HepG2 (cell line): ENCODE results near the gene BCL2. TPM values are rescaled to one million over a fixed set of nuclear protein-coding genes. Genes with fewer than 3 reads are reported as not detected.

Source experiments
- FOSL2 ChIP-seq: sonication (generic); formaldehyde crosslinking; IDR thresholded peaks from 2 replicates; pipeline ENCODE4 v1.4.0; 2020; ENCODE audit warnings: missing genetic modification reagents
- SAFB2 ChIP-seq: sonication (generic); formaldehyde crosslinking; IDR thresholded peaks from 2 replicates; pipeline ENCODE4 v1.5.1; 2020; ENCODE audit warnings: missing genetic modification reagents, low read depth, mild to moderate bottlenecking, borderline replicate concordance
- STAG1 ChIP-seq: sonication (generic); formaldehyde crosslinking; IDR thresholded peaks from 2 replicates; pipeline ENCODE4 v1.4.0; 2020; ENCODE audit warnings: missing genetic modification reagents
- YY1 ChIP-seq: IDR thresholded peaks from 2 replicates; pipeline ENCODE4 v1.6.1; 2011; ENCODE audit warnings: low read length, low read depth, moderate library complexity, mild to moderate bottlenecking; ENCODE audit not compliant: insufficient read depth, insufficient replicate concordance
- ZBTB38 ChIP-seq: sonication (generic); formaldehyde crosslinking; IDR thresholded peaks from 2 replicates; pipeline ENCODE4 v1.5.1; 2020; ENCODE audit warnings: mild to moderate bottlenecking, missing genetic modification reagents
- ZNF225 ChIP-seq: sonication (generic); formaldehyde crosslinking; IDR thresholded peaks from 2 replicates; pipeline ENCODE4 v1.4.0; 2020; ENCODE audit warnings: mild to moderate bottlenecking, missing genetic modification reagents
- ZNF326 ChIP-seq: sonication (generic); formaldehyde crosslinking; IDR thresholded peaks from 2 replicates; pipeline ENCODE4 v1.4.0; 2020; ENCODE audit warnings: missing genetic modification reagents, borderline replicate concordance
- polyA plus RNA-seq, 8 experiments: library from polyadenylated mRNA; depleted of rRNA in 3 of 8; stranded (reverse) in 7 of 8; unstranded in 1 of 8; fragments of >200 nt; fragmentation: Illumina TruSeq in 4 of 8; extraction: Trizol in 4 of 8; gene quantifications; 2 replicates each; pipeline versions ENCODE4 v1.2.1 to v1.2.3, GENCODE V29; 2011 to 2016; ENCODE audit warnings: low read depth in 4 of 8, missing spikeins in 1 of 8, mixed read lengths in 1 of 8; ENCODE audit not compliant: insufficient read depth in 1 of 8
- total RNA-seq, 5 experiments: library from RNA; depleted of rRNA; stranded (reverse); fragments of >200 nt; fragmentation: Illumina TruSeq; extraction: Trizol; gene quantifications; 2 replicates each; pipeline ENCODE4 v1.2.3, GENCODE V29; 2016; ENCODE audit warnings: low read depth in 1 of 5
- TF ChIP-seq, protein P1 (sequence below): sonication (generic); formaldehyde crosslinking; IDR thresholded peaks from 2 replicates; pipeline ENCODE4 v1.5.0; 2020; ENCODE audit warnings: mild to moderate bottlenecking, missing genetic modification reagents
- TF ChIP-seq, protein P2 (sequence below): sonication (generic); formaldehyde crosslinking; IDR thresholded peaks from 2 replicates; pipeline ENCODE4 v1.4.0; 2020; ENCODE audit warnings: low read depth, missing genetic modification reagents
- TF ChIP-seq, protein P3 (sequence below): sonication (generic); formaldehyde crosslinking; IDR thresholded peaks from 2 replicates; pipeline ENCODE4 v1.4.0; 2020; ENCODE audit warnings: missing genetic modification reagents, mild to moderate bottlenecking, borderline replicate concordance
- TF ChIP-seq, protein P4 (sequence below): sonication (generic); formaldehyde crosslinking; IDR thresholded peaks from 2 replicates; pipeline ENCODE4; 2020; ENCODE audit warnings: missing genetic modification reagents, mild to moderate bottlenecking, borderline replicate concordance

BCL2 gene
- total and polyA plus RNA-seq, 2 of the 13 experiments (the other 11 are each of a cell fraction or from before 2014, with no cell fraction given): 0.07 to 0.53 TPM

DNA sequence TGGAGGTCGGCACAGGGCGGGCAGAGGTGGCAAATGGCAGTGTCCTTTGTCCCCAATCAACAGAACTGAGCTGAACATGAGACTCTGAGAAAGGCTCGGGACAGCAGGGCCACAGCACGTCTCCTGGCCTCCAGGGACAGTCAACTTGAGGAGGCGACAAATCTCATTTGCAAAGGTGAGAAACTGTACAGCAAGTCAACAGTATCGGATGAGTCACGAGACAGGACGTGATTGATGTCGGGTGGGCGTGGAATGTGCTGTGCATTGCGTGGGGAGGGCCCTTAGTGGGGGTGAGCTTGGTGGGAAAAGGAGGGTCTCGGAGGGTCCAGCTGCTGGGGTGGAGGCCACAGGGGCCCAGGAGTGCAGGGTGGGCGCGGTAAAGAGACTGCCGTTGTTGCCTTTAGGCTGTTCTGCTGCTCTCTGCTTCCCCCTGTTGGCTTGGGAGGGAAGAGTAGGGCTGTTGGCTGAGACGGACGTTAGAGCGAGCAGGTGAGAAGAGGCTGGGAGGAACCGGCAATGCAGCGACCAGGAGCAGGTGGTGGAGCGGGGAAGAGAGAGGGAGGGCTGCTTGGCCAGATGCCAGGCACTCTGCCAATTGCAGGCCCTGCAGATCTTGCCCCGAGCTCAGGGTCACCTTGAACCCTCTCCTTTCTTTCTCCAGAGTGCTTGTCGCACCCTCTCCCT, 164.3 kb downstream of the BCL2 start (continued):
- TF ChIP-seq, protein P1, sequence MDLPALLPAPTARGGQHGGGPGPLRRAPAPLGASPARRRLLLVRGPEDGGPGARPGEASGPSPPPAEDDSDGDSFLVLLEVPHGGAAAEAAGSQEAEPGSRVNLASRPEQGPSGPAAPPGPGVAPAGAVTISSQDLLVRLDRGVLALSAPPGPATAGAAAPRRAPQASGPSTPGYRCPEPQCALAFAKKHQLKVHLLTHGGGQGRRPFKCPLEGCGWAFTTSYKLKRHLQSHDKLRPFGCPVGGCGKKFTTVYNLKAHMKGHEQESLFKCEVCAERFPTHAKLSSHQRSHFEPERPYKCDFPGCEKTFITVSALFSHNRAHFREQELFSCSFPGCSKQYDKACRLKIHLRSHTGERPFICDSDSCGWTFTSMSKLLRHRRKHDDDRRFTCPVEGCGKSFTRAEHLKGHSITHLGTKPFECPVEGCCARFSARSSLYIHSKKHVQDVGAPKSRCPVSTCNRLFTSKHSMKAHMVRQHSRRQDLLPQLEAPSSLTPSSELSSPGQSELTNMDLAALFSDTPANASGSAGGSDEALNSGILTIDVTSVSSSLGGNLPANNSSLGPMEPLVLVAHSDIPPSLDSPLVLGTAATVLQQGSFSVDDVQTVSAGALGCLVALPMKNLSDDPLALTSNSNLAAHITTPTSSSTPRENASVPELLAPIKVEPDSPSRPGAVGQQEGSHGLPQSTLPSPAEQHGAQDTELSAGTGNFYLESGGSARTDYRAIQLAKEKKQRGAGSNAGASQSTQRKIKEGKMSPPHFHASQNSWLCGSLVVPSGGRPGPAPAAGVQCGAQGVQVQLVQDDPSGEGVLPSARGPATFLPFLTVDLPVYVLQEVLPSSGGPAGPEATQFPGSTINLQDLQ (CRISPR knock-in tag): no peak
- TF ChIP-seq, protein P2, sequence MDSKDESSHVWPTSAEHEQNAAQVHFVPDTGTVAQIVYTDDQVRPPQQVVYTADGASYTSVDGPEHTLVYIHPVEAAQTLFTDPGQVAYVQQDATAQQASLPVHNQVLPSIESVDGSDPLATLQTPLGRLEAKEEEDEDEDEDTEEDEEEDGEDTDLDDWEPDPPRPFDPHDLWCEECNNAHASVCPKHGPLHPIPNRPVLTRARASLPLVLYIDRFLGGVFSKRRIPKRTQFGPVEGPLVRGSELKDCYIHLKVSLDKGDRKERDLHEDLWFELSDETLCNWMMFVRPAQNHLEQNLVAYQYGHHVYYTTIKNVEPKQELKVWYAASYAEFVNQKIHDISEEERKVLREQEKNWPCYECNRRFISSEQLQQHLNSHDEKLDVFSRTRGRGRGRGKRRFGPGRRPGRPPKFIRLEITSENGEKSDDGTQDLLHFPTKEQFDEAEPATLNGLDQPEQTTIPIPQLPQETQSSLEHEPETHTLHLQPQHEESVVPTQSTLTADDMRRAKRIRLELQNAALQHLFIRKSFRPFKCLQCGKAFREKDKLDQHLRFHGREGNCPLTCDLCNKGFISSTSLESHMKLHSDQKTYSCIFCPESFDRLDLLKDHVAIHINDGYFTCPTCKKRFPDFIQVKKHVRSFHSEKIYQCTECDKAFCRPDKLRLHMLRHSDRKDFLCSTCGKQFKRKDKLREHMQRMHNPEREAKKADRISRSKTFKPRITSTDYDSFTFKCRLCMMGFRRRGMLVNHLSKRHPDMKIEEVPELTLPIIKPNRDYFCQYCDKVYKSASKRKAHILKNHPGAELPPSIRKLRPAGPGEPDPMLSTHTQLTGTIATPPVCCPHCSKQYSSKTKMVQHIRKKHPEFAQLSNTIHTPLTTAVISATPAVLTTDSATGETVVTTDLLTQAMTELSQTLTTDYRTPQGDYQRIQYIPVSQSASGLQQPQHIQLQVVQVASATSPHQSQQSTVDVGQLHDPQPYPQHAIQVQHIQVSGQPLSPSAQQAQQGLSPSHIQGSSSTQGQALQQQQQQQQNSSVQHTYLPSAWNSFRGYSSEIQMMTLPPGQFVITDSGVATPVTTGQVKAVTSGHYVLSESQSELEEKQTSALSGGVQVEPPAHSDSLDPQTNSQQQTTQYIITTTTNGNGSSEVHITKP (CRISPR knock-in tag): no peak
- TF ChIP-seq FOSL2 (CRISPR knock-in tag) (peak; percentile 34; the same call in 1 of the 2 replicates), YY1 (no peak), ZNF326 (CRISPR knock-in tag) (no peak), ZBTB38 (CRISPR knock-in tag) (0 out of 2 replicates have a peak, but pooled peaks have one; percentile 28), ZNF225 (no peak), STAG1 (peak; percentile 61), SAFB2 (no peak)
- TF ChIP-seq, protein P3, sequence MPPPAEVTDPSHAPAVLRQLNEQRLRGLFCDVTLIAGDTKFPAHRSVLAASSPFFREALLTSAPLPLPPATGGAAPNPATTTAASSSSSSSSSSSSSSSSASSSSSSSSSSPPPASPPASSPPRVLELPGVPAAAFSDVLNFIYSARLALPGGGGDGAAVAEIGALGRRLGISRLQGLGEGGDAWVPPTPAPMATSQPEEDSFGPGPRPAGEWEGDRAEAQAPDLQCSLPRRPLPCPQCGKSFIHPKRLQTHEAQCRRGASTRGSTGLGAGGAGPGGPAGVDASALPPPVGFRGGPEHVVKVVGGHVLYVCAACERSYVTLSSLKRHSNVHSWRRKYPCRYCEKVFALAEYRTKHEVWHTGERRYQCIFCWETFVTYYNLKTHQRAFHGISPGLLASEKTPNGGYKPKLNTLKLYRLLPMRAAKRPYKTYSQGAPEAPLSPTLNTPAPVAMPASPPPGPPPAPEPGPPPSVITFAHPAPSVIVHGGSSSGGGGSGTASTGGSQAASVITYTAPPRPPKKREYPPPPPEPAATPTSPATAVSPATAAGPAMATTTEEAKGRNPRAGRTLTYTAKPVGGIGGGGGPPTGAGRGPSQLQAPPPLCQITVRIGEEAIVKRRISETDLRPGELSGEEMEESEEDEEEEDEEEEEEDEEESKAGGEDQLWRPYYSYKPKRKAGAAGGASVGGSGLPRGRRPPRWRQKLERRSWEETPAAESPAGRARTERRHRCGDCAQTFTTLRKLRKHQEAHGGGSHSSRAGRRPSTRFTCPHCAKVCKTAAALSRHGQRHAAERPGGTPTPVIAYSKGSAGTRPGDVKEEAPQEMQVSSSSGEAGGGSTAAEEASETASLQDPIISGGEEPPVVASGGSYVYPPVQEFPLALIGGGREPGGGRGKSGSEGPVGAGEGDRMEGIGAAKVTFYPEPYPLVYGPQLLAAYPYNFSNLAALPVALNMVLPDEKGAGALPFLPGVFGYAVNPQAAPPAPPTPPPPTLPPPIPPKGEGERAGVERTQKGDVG: no peak
- TF ChIP-seq, protein P4, sequence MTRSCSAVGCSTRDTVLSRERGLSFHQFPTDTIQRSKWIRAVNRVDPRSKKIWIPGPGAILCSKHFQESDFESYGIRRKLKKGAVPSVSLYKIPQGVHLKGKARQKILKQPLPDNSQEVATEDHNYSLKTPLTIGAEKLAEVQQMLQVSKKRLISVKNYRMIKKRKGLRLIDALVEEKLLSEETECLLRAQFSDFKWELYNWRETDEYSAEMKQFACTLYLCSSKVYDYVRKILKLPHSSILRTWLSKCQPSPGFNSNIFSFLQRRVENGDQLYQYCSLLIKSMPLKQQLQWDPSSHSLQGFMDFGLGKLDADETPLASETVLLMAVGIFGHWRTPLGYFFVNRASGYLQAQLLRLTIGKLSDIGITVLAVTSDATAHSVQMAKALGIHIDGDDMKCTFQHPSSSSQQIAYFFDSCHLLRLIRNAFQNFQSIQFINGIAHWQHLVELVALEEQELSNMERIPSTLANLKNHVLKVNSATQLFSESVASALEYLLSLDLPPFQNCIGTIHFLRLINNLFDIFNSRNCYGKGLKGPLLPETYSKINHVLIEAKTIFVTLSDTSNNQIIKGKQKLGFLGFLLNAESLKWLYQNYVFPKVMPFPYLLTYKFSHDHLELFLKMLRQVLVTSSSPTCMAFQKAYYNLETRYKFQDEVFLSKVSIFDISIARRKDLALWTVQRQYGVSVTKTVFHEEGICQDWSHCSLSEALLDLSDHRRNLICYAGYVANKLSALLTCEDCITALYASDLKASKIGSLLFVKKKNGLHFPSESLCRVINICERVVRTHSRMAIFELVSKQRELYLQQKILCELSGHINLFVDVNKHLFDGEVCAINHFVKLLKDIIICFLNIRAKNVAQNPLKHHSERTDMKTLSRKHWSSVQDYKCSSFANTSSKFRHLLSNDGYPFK (CRISPR knock-in tag): no peak
